NOMO-1 (cell line): Measurements from ENCODE around the gene TSPYL4.
A peak's percentile ranks its signal among the peaks of the same experiment; 100 is the strongest.

ENCODE experiments used
- DNase-seq, 2 experiments: peaks; one replicate each; lab custom pipeline; 2025; ENCODE audit not compliant: unreplicated experiment in 2 of 2; lab: John Stamatoyannopoulos, UW

TSPYL4 gene

GRCh38 chr6:116234689-116235088 lies 19.2 kb downstream of the TSPYL4 start:
- DNase-seq, result no peak

GRCh38 chr6:116229287-116229913 lies 24.5 kb downstream of the TSPYL4 start:
- DNase-seq, result no peak

- DNase-seq, result no peak
Observed at GRCh38 chr6:116223355-116223754, 30.5 kb downstream of the TSPYL4 start.

GRCh38 chr6:116221911-116222310 lies 32.0 kb downstream of the TSPYL4 start:
- DNase-seq, result no peak

DNA sequence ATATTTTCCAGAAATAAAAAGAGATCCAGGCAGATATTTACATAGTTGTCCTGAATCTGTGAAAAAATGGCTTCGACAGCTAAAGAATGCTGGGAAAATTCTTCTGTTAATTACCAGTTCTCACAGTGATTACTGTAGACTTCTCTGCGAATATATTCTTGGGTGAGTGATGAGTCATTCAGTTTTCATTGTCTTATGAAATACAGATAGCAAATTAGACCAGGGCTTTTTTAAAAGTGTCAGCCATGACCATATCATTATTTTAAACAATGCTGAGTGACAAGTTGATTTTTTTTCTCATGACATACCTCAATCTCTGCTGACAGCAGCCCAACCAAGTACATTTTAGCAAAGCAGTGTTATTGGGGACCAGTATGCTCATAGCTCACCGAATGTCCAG lies 32.8 kb downstream of the TSPYL4 start:
- peak in 1 of 2 experiments; percentile 3 for DNase-seq

- DNase-seq, result no peak
Observed at GRCh38 chr6:116218866-116219265, 35.0 kb downstream of the TSPYL4 start.

GRCh38 chr6:116218172-116218633 lies 35.7 kb downstream of the TSPYL4 start:
- DNase-seq, result peak in 1 of 2 experiments; percentile 31

DNA sequence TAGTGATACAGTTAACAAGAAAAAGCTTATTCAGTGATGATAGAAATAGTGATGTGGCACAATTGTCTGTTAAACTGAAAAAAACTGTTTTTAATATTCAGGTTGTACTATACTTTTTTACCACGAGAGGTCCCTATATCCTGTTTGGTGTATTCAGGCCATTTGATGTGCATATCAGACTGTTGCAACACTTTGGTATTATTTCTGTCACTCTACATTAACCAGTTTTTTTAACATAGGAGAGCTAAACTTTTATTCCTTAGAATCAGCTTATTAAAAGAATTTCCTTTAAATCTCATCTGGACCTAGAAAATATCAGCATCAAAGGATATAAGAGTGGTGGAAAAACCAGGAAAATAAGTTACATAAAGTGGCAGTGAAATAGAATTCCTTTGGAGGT lies 36.8 kb downstream of the TSPYL4 start:
- peak; percentile 13 to 64 for DNase-seq

GRCh38 chr6:116215414-116215813 lies 38.5 kb downstream of the TSPYL4 start:
- no peak for DNase-seq

GRCh38 chr6:116214681-116215080 lies 39.2 kb downstream of the TSPYL4 start:
- DNase-seq, result no peak

DNA sequence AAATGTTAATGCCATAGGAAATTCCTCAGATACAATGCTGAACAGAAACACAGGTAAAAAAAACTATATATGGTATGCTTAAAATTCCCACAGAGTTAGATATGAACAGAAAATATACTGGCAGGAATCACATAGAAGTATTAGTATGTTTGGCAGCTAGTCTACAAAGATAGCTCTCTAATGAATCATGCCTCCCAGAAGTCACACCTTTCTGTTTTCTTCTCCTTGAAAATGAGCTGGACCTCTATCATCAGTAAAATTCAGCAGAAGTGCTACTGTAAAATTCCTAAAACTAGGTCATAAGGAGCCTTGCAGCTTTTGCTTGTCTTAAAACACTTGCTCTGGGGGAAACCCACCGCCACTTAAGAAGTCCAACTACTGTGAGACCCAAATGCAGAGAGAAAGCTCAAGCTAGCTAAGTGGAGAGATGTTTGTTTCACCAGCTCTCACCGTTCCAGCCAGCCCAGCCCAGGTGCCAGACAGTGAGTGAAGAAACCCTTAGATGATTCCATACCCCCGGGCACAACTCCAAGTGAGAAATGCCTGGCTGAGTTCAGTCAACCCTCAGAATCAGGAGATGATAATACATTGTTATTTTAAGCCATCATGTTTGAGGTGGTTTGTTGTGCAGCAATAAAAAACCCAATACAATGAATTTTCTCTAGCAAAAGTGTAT lies 43.0 kb downstream of the TSPYL4 start:
- DNase-seq, result no peak

GRCh38 chr6:116210316-116210715 lies 43.6 kb downstream of the TSPYL4 start:
- no peak for DNase-seq

DNA sequence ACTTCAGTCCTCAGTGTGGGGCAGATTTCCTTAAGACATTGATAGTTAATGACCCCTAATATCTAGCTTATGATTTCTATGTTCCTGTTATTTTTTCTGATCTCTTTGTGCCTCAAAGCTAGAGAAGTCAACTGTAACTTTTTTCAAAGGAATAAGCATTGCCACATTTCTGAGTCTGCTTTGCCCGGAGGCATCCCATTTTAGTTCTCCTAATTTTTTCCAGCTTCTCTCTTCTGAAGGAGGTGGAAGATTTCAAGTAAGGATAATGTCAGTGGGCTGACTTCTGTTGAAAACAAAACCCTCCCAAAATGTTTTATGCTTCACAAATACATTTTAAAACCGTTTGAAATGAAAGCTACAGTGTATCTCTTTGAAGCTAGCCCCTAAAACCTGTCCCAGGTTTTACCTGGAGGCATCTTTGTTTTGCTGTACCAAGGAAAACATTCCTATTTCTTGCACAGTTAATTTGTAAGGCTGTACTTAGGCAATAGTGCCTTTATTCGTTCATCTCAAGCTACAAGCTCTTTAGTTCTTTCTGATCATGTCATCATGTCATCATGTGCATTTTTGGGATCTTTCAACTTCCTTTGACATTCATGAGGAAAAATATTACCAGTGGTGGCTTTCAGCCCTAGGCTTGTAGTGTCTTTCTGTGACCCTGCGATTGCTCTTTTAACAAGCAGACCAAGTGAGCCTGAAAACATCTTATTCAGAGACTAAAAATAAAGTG lies 45.7 kb downstream of the TSPYL4 start:
- no peak for DNase-seq

DNA sequence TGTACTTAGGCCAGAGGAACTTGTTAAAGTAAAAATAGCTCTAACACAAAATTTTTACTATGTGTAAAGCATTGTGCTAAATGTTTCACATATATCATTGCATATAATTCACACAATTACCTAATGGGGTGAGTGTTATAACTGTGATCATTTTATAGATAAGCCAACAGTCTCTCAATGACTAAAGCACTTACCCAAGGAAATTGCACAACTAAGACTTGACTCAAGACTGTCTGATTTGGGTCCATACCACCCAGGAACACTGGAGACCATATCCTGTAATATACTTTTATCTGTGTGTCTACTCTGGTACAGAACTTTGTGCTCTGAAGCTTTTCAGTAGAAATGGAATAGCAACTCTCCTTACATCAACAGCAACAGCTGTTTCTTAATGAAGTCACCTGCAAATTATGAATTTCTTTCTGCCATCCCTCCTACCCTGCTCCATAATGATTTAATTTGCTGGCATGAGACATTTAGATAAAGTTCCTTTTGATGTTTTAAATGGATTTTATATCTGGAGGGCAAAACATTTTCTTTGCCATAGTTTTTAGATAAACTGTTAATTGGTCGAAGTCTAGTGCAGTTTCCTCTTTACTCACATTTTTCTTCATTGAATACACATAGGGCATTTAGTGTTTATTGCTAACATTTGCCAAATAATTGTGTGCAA lies 47.5 kb downstream of the TSPYL4 start:
- DNase-seq, result peak; percentile 46 to 47

- DNase-seq, result no peak
Observed at GRCh38 chr6:116205281-116205680, 48.6 kb downstream of the TSPYL4 start.

DNA sequence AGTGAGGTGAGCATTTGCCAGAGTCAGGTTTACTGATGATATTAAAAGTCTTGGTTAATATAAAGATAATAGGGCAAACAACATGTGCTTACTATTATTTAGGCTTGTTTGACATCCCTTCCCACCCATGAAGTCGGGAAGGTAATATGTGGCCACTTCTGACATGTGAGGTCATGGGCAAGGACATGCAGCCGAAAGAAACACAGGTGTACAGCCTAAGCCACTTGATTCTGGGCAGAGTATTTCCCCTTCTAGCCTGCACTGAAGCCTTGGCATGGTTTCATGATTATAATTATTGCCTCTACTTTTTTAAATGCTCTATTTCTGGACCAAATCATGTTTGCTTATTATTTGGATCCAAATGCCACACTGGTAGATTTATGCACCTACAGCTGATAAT lies 52.3 kb downstream of the TSPYL4 start:
- no peak for DNase-seq

DNA sequence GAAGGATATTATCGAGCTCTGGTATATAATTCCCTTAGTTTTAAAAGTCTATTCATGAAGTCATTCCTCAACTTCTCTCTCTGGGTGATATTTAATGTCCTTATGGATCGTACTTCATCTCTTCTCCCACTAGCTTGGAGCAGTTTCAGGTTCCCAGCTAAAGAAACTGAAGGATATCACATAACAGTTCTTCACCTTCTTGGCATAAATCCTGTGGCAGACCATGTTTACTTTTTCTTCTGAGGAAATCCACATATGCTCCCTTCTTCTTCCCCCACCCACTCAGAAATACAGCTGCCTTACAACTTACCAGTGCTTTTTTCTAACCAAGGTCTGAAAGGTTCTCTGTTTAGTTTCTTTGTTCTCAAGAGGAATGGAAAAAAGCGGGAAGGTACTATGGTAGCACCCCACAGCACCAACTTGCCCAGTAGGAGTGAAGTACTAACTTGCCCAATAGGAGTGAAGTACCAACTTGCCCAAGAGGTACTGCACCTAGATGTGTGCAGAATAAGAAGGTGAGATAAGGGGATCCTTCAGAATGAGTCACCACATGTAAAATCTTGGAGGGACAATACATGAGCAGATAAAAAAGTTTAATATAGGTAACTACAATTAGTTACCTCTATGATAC lies 53.1 kb downstream of the TSPYL4 start:
- no peak for DNase-seq
